Loucy (cell line): ENCODE measurements around the gene PARVG.

Experiments
- EZH2phosphoT487 ChIP-seq: fragments of 200-600 bp; IDR thresholded peaks from 2 replicates; pipeline ENCODE4 v1.6.1; 2018; ENCODE audit warnings: antibody characterized with exemption, mild to moderate bottlenecking, moderate library complexity, borderline replicate concordance
- TF ChIP-seq, protein P1 (sequence below): fragments of 200-600 bp; sonication (generic); conservative IDR thresholded peaks from 2 replicates; pipeline ENCODE4 v1.5.1; 2014; ENCODE audit warnings: mild to moderate bottlenecking, antibody characterized with exemption, low read length

DNA sequence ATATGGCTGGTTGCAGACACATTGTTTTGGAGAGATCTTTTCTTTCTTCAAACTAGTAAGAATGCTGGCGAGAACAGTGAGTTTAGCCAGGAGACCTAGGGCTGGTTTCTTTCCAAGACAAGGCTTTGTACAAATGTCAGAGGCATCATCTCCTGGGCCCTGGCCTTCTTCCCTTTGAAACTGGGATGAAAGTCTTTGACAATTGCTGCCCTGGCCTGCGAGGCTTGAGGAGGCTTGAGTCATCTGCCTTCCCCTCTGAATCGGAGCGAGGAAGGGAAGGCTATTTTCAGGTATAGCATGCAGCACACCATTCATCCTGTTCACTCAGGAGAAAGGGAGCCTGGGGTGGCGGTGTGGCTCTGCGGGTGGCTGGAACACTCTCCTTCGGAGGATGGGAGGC lies 21.5 kb upstream of the PARVG start:
- TF ChIP-seq, protein P1, sequence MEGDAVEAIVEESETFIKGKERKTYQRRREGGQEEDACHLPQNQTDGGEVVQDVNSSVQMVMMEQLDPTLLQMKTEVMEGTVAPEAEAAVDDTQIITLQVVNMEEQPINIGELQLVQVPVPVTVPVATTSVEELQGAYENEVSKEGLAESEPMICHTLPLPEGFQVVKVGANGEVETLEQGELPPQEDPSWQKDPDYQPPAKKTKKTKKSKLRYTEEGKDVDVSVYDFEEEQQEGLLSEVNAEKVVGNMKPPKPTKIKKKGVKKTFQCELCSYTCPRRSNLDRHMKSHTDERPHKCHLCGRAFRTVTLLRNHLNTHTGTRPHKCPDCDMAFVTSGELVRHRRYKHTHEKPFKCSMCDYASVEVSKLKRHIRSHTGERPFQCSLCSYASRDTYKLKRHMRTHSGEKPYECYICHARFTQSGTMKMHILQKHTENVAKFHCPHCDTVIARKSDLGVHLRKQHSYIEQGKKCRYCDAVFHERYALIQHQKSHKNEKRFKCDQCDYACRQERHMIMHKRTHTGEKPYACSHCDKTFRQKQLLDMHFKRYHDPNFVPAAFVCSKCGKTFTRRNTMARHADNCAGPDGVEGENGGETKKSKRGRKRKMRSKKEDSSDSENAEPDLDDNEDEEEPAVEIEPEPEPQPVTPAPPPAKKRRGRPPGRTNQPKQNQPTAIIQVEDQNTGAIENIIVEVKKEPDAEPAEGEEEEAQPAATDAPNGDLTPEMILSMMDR, result no peak
- TF ChIP-seq EZH2phosphoT487, result no peak
